Esophagus muscularis mucosa (tissue), 4 donors: ENCODE data around the gene ATP5F1E. TPM values are rescaled to one million over a fixed set of nuclear protein-coding genes. Genes with fewer than 3 reads are reported as not detected.

Experiments
- DNase-seq: peaks from one replicate; pipeline ENCODE4 v3.0.0-alpha.2; 2017; ENCODE audit errors: extremely low spot score
- H3K27ac ChIP-seq, 4 donors: fragments of 200-600 bp; sonication (generic); replicated peaks in 1 of 4; 1 replicate in 3 of 4; 2 replicates in 1 of 4; pipeline ENCODE4 v1.5.1; 2016 to 2019; ENCODE audit warnings: mild to moderate bottlenecking in 1 of 4
- H3K27me3 ChIP-seq, 4 donors: fragments of 200-600 bp; sonication (generic); one replicate each; pipeline versions ENCODE4 v1.5.1 to v1.6.0; 2016 to 2019
- H3K36me3 ChIP-seq, 4 donors: fragments of 200-600 bp; sonication (generic); one replicate each; pipeline ENCODE4 v1.5.1; 2016 to 2019
- H3K4me1 ChIP-seq, 4 donors: fragments of 200-600 bp; sonication (generic); one replicate each; pipeline ENCODE4 v1.5.1; 2016 to 2019
- H3K4me3 ChIP-seq, 4 donors: fragments of 200-600 bp; sonication (generic); 1 replicate in 2 of 4; 2 replicates in 2 of 4; pipeline ENCODE4 v1.5.1; 2016 to 2019; ENCODE audit warnings: mild to moderate bottlenecking in 4 of 4, moderate library complexity in 1 of 4
- H3K9me3 ChIP-seq, 4 donors: fragments of 200-600 bp; sonication (generic); 1 replicate in 3 of 4; 2 replicates in 1 of 4; pipeline ENCODE4 v1.5.1; 2016 to 2019
- CTCF ChIP-seq, 3 experiments: fragments of 200-600 bp in 2 of 3; fragments of 450-650 bp in 1 of 3; sonication (generic) in 2 of 3; IDR thresholded peaks; one replicate each; pipeline ENCODE4 v1.5.1; 2017 to 2019; ENCODE audit warnings: antibody characterized with exemption in 3 of 3, mild to moderate bottlenecking in 2 of 3, moderate library complexity in 1 of 3
- EP300 ChIP-seq: sonication (generic); formaldehyde crosslinking; IDR thresholded peaks from one replicate; pipeline ENCODE4 v1.6.1; 2017; ENCODE audit warnings: antibody characterized with exemption
- POLR2A ChIP-seq: fragments of 450-650 bp; IDR thresholded peaks from one replicate; pipeline ENCODE4 v1.6.1; 2017; ENCODE audit warnings: antibody characterized with exemption, moderate library complexity, mild to moderate bottlenecking, low read depth
- POLR2AphosphoS5 ChIP-seq, 2 donors: sonication (generic); formaldehyde crosslinking; IDR thresholded peaks; one replicate each; pipeline ENCODE4 v1.6.1; 2017; ENCODE audit warnings: antibody characterized with exemption in 2 of 2
- WGBS: methylation state at CpG from one replicate; pipeline ENCODE4 v1.1.5; 2018; 5-methylcytosine and 5-hydroxymethylcytosine counted together
- intact Hi-C: fragments of 100-400 bp; cut with DNase I; formaldehyde crosslinking; loops from one replicate; pipeline ENCODE4 v1.15.1; 2023
- total RNA-seq, 4 donors: library from RNA; depleted of rRNA; stranded (reverse); fragments of >200 nt; gene quantifications; one replicate each; pipeline versions ENCODE4 v1.1.0 to v1.2.1, GENCODE V29; 2016

The ATP5F1E gene
- total RNA-seq, 4 donors from 2014 or later, result 30.8 to 44.0 (median 37.2) TPM

DNA sequence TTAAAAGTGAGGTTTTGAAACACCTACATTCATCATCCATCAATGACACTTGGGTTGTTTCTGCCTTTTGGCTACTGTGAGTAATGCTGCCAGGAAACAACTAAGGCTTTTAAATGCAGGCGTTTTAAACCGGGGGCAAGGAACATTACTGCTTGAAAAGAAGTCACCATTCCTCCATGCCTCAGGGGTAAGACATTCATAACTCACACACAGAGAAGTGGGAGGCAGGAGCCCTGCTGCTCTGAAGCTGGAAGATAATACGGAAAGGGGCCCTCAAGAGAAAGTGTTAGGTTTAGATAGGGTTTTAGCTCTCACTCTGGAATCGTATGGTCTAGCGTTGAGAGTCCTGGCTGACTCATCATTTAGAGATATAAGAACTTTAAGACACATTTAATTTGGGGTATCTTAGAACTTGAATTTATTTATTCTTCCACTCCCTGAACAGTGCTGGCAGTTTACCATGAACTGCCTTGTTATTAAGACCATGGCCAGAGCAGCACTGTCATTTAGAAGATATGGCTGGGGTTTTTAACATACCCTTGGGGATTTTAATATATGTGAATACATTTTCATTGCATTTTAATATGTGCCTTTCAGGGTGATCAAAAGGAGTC, 11.1 kb downstream of the ATP5F1E start:
- 39% methylated on average over 5 of the region's 5 CpGs for WGBS
- Histone ChIP-seq H3K4me3 (no peak overlapping the region), H3K27me3 (no peaks in the 10 kb centered on the region), H3K4me1 (peaks cover 4 to 12% (median 7%) of the 10 kb centered on the region in 4 donors), H3K9me3 (no peaks in the 10 kb centered on the region), H3K36me3 (peaks cover 21 to 42% (median 37%) of the 10 kb centered on the region in 4 donors), H3K27ac (no peak overlapping the region)
- no peak for TF ChIP-seq EP300
- TF ChIP-seq CTCF (IDR thresholded peaks at IDR 0.05), result no peak
- intact Hi-C loops, result no loop called here
- no peak for DNase-seq

- Histone ChIP-seq H3K4me1 (peaks cover 4 to 12% (median 11%) of the 10 kb centered on the region in 4 donors), H3K36me3 (peaks cover 9 to 24% (median 19%) of the 10 kb centered on the region in 4 donors), H3K27me3 (no peaks in the 10 kb centered on the region), H3K4me3 (no peak within 1 kb of the TSS), H3K27ac (no peak within 1 kb of the TSS), H3K9me3 (no peaks in the 10 kb centered on the region)
- DNase-seq, result no peak
- WGBS, result 98% methylated on average over 5 of the region's 5 CpGs
- TF ChIP-seq POLR2AphosphoS5 (IDR thresholded peaks at IDR 0.05) (no peak), POLR2A (no peak), CTCF (IDR thresholded peaks at IDR 0.05) (no peak), EP300 (no peak)
- intact Hi-C loops, result no loop called here
Measured at GRCh38 chr20:59019217-59019616, 12.9 kb downstream of the ATP5F1E start, which contains the start of gene TUBB1. Gene TUBB1, plus strand, starts transcription at chr20:59019429. Its CDS starts 94 bp downstream, at chr20:59019523.

DNA sequence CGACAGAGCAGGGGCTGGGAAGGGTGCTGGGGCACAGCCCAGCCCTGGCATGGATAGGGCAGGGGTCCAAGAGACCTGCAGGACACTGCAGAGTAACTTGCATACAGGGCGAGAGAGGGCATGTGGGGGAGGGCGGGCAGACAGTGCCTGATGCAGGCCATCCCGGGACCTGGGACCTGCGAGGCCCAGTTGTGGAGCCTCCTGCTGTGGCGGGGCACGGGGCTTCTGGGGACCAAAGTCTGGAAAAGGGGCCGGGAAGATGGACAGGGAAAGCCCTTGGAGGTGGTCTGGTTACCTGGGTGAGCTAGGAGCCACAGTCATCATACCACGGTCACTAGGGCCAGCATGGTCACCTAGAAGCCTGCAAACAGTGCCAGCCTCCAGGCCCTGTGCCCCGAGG, 13.3 kb downstream of the ATP5F1E start:
- H3K9me3 ChIP-seq, result no peaks in the 10 kb centered on the region
- WGBS, result 95% methylated on average over 10 of the region's 10 CpGs

GRCh38 chr20:59017493-59018231, 14.5 kb downstream of the ATP5F1E start:
- no peak overlapping the region for H3K27ac ChIP-seq
- intact Hi-C loops, result no loop called here

More for the DNA sequence above, 13.3 kb downstream of the ATP5F1E start:
- intact Hi-C loops, result no loop called here
- DNase-seq, result no peak
- peaks cover 4 to 12% (median 11%) of the 10 kb centered on the region in 4 donors for H3K4me1 ChIP-seq
- no peak overlapping the region for H3K27ac ChIP-seq
- H3K27me3 ChIP-seq, result no peaks in the 10 kb centered on the region
- H3K36me3 ChIP-seq, result peaks cover 5 to 20% (median 15%) of the 10 kb centered on the region in 4 donors
- no peak for TF ChIP-seq POLR2A
- TF ChIP-seq POLR2AphosphoS5 (IDR thresholded peaks at IDR 0.05), result no peak
- TF ChIP-seq EP300, result no peak
- no peak for TF ChIP-seq CTCF (IDR thresholded peaks at IDR 0.05)
- H3K4me3 ChIP-seq, result no peak overlapping the region

More at GRCh38 chr20:59017493-59018231, 14.5 kb downstream of the ATP5F1E start:
- no peak for DNase-seq
- H3K36me3 ChIP-seq, result peaks cover under 1 to 11% (median 4%) of the 10 kb centered on the region in 4 donors
- H3K4me3 ChIP-seq, result no peak overlapping the region
- H3K9me3 ChIP-seq, result no peaks in the 10 kb centered on the region
- no peak for TF ChIP-seq POLR2AphosphoS5 (IDR thresholded peaks at IDR 0.05)
- no peak for TF ChIP-seq POLR2A
- TF ChIP-seq CTCF (IDR thresholded peaks at IDR 0.05), result no peak
- TF ChIP-seq EP300, result no peak
- 92% methylated on average over 9 of the region's 16 CpGs for WGBS
- H3K4me1 ChIP-seq, result peaks cover 4 to 12% (median 11%) of the 10 kb centered on the region in 4 donors
- H3K27me3 ChIP-seq, result no peaks in the 10 kb centered on the region
